Activated T-cell treated with anti-CD3 and anti-CD28 coated beads, Interleukin-2, amount 50 U/mL, for 24 hours (primary cell): ENCODE data around the gene MYH14.

ENCODE experiments used
- DNase-seq: peaks from one replicate; pipeline ENCODE4 v3.0.0-alpha.2; 2020
- H3K27ac Mint-ChIP-seq: 2 replicates; pipeline ENCODE4 v1.8.0; 2020; ENCODE audit warnings: mild to moderate bottlenecking, mixed read lengths
- H3K27me3 Mint-ChIP-seq: 2 replicates; pipeline ENCODE4 v1.8.0; 2020; ENCODE audit warnings: mixed read lengths
- H3K36me3 Mint-ChIP-seq: 2 replicates; pipeline ENCODE4 v1.8.0; 2020; ENCODE audit warnings: low read depth, mixed read lengths
- H3K4me1 Mint-ChIP-seq: 2 replicates; pipeline ENCODE4 v1.8.0; 2020; ENCODE audit warnings: low read depth, mixed read lengths
- H3K4me3 Mint-ChIP-seq: 2 replicates; pipeline ENCODE4 v1.8.0; 2020; ENCODE audit warnings: mild to moderate bottlenecking, moderate library complexity, mixed read lengths
- H3K9me3 Mint-ChIP-seq: 2 replicates; pipeline ENCODE4 v1.8.0; 2020; ENCODE audit warnings: mixed read lengths

MYH14 gene

DNA sequence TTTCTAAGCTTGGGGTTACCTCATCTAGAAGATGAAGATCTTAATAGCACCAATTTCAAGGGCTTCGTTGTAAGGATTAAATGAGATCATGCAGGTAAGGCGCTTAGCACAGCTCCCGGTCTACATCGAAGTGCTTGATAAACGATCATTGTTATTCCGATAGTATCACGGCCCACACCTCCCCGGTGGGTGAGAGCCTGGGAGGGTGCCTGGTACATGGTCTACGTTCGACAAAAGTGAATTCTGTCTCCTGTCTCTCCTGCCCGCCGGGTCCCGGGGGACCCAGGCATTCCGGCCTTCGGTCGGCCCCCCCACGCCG lies 501 bp upstream of the MYH14 start:
- no peaks in the 10 kb centered on the region for H3K36me3 Mint-ChIP-seq
- H3K4me3 Mint-ChIP-seq: no peak overlapping the region
- peaks cover 68% of the 10 kb centered on the region for H3K27me3 Mint-ChIP-seq

DNA sequence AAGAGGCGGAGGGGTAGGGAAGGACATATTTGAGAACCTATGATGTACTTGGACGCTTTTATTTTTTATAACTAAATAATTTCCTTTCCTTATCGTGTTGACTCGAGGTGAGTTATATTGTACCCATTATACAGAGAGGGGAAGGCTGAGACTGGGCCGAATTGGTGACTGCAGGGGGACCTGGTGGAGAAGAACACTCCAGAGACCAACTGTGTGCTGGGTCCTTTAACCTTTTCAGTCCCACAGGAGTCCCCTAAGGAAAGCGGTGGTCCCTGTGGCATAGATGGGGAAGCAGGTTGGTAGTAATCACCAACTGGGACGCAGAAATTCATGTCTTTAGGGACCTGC lies 633 bp downstream of the MYH14 start:
- no peak for DNase-seq
- Mint-ChIP-seq H3K36me3 (no peaks in the 10 kb centered on the region), H3K4me1 (peaks cover 6% of the 10 kb centered on the region), H3K4me3 (no peak overlapping the region), H3K27ac (no peak overlapping the region), H3K27me3 (peaks cover 63% of the 10 kb centered on the region), H3K9me3 (no peaks in the 10 kb centered on the region)

More for the DNA sequence above, 501 bp upstream of the MYH14 start:
- Mint-ChIP-seq H3K4me1 (peaks cover 6% of the 10 kb centered on the region), H3K9me3 (no peaks in the 10 kb centered on the region), H3K27ac (no peak overlapping the region)
- no peak for DNase-seq

DNA sequence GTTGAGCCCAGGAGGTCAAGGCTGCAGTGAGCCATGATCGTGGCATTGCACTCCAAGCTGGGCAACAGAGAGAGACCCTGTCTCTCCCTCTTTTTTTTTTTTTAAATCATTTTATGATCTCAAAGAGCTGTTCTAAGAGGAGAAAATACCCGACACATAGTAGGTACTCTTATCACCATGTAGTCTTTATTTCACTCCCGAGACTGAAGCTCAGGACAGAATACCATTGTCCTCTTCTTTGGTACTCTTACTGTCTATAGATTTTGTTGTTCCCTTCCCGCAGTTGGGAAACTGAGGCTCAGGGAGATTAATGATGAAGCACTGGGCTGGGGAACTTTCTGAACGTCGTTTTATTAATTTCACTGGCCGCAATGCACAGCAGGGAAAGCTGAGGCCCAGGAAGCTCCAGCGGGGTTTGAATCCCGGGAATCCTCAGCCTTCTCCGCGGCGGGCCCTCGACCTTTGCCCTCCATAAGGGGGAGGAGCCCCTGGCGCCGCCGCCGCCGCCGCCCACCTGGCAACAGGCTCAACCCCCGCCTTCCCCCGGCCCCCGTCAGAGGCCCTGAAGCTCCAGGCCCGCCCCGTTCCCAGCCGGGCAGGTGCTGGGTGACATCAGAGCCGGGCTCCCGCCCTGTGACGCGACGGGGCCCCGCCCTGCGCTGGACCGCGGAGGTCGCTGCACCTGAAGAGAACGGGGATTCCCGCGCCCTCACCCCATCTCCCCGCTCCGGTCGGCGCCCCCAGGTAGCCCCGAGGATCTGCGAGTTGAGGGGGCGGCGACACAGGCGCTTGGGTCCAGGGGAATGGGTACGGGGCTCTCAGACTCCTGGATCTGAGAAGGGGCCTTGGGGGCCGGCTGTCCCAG lies 1.6 kb downstream of the MYH14 start:
- no peaks in the 10 kb centered on the region for H3K36me3 Mint-ChIP-seq
- no peaks in the 10 kb centered on the region for H3K9me3 Mint-ChIP-seq
- H3K27ac Mint-ChIP-seq: no peak overlapping the region
- peaks cover 6% of the 10 kb centered on the region for H3K4me1 Mint-ChIP-seq
- peaks cover 59% of the 10 kb centered on the region for H3K27me3 Mint-ChIP-seq
- no peak for DNase-seq
- H3K4me3 Mint-ChIP-seq: no peak overlapping the region

DNA sequence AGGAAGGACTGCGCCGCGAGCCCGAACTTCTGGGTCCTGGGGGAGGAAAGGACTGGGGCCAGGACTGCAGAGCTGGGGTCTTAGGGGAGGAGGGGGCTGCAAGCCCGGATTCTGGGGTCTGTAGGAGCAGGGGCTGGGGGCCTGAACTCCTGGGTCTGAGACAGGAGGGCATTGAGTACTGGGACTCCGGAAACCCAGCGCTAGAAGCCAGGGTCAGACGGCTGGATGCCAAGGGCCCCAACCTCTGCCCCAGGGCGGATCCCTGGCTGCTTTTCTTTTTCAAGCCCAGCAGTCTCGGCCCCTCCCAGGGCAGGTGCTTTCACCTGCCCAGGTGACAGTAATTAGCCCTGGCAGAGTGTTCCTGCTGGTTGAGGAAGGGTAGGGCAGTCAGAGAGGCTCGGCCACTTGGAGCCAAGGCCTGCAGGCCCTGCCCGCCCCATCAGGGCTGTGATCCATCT lies 2.3 kb downstream of the MYH14 start:
- Mint-ChIP-seq H3K4me3 (no peak overlapping the region), H3K27me3 (peaks cover 57% of the 10 kb centered on the region), H3K36me3 (no peaks in the 10 kb centered on the region), H3K27ac (no peak overlapping the region), H3K4me1 (peaks cover 6% of the 10 kb centered on the region), H3K9me3 (no peaks in the 10 kb centered on the region)
- DNase-seq: no peak

DNA sequence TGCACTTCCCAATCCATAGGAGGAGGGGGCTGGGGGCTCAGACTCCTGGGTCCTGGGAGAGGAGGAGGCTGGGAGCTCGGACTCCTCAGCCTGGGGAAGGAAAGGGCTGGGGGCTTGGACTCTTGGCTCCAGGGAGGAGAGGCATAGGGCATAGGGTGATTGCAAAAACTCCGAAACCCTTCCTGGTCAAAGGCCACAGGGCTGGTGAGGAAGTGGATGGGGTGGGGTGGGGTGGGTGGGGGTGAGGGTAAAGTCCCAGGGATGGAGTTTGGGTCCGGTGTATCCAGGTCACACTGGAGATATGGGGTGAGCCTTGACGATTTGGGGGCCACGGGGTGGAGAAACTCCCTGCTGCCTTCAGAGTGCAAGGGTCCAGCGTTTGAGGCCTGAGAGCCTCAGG lies 2.8 kb downstream of the MYH14 start:
- no peak overlapping the region for H3K4me3 Mint-ChIP-seq
- no peaks in the 10 kb centered on the region for H3K9me3 Mint-ChIP-seq
- no peak overlapping the region for H3K27ac Mint-ChIP-seq
- H3K27me3 Mint-ChIP-seq: peaks cover 52% of the 10 kb centered on the region
- no peak for DNase-seq
- H3K36me3 Mint-ChIP-seq: no peaks in the 10 kb centered on the region
- H3K4me1 Mint-ChIP-seq: peaks cover 6% of the 10 kb centered on the region

DNA sequence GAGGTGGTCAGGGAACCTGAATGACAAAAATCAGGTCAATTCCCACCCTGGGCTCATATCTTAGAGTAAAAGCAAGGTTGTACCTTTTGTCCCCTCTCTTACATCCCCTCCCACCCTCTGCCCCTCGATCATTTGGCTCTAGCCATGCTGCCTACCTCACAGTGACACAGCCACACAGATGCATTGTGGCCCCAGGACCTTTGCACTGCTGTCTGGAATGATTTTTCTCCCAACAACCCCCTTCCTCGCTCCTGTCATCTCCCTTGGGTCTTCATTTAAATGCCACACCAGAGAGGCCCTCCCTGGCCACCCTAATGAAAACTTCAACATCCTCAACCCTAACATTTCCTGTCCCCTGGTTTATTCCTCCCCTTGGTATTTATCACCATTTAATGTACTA lies 4.3 kb downstream of the MYH14 start:
- Mint-ChIP-seq H3K4me1 (peaks cover 6% of the 10 kb centered on the region), H3K9me3 (peaks cover 4% of the 10 kb centered on the region), H3K27me3 (peaks cover 40% of the 10 kb centered on the region), H3K27ac (no peak overlapping the region), H3K4me3 (no peak overlapping the region), H3K36me3 (no peaks in the 10 kb centered on the region)
- no peak for DNase-seq

DNA sequence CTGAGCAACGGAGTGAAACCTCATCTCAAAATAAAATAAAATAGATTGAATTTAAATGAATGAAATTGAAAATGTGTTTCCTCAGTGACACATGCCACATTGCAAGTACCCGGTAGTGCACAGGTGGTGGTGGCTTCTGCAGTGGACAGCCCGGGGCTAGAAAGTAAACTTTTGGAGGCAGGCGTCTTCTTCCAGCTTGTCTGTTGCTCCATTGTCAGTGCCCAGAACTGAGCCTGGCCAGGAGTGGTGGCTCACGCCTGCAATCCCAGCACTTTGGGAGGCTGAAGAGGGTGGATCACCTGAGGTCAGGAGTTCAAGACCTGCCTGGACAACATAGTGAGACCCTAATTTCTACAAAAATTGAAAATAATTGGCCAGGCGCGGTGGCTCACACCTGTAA lies 5.7 kb downstream of the MYH14 start:
- Mint-ChIP-seq H3K27ac (no peak overlapping the region), H3K27me3 (peaks cover 32% of the 10 kb centered on the region), H3K9me3 (peaks cover 4% of the 10 kb centered on the region)

DNA sequence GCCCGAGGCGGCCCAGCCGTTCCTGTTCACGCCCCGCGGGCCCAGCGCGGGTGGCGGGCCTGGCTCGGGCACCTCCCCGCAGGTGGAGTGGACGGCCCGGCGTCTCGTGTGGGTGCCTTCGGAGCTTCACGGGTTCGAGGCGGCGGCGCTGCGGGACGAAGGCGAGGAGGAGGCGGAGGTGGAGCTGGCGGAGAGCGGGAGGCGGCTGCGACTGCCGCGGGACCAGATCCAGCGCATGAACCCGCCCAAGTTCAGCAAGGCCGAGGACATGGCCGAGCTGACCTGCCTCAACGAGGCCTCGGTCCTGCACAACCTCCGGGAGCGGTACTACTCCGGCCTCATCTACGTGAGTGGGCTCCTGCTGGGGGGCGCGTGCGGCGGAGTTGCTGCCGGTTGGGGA lies 7.0 kb downstream of the MYH14 start:
- H3K9me3 Mint-ChIP-seq: peaks cover 4% of the 10 kb centered on the region
- peaks cover 22% of the 10 kb centered on the region for H3K27me3 Mint-ChIP-seq
- H3K4me3 Mint-ChIP-seq: no peak overlapping the region
- DNase-seq: no peak
- H3K27ac Mint-ChIP-seq: no peak overlapping the region
- H3K4me1 Mint-ChIP-seq: no peaks in the 10 kb centered on the region
- H3K36me3 Mint-ChIP-seq: no peaks in the 10 kb centered on the region

More for the DNA sequence above, 5.7 kb downstream of the MYH14 start:
- DNase-seq: no peak
- H3K4me1 Mint-ChIP-seq: peaks cover 5% of the 10 kb centered on the region
- no peak overlapping the region for H3K4me3 Mint-ChIP-seq
- no peaks in the 10 kb centered on the region for H3K36me3 Mint-ChIP-seq

DNA sequence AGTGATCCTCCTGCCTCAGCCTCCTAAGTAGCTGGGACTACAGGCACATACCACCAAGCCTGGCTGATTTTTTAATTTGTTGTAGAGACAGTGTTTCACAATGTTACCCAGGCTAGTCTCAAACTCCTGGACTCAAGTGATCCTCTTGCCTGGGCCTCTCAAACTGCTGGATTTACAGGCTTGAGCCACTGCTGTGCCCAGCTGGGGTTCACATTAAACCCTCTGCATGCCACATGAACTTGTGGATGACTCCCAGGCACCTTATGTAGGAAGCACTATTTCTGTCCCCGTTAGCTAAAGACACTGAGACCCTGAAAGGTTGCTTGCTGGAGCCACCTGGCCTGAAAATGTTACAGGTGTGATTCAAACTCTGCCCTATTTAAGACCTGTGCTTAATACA lies 10.5 kb downstream of the MYH14 start:
- no peak for DNase-seq
- Mint-ChIP-seq H3K36me3 (no peaks in the 10 kb centered on the region), H3K27me3 (peaks cover 14% of the 10 kb centered on the region), H3K27ac (no peak overlapping the region), H3K9me3 (peaks cover 4% of the 10 kb centered on the region), H3K4me3 (no peak overlapping the region), H3K4me1 (no peaks in the 10 kb centered on the region)

DNA sequence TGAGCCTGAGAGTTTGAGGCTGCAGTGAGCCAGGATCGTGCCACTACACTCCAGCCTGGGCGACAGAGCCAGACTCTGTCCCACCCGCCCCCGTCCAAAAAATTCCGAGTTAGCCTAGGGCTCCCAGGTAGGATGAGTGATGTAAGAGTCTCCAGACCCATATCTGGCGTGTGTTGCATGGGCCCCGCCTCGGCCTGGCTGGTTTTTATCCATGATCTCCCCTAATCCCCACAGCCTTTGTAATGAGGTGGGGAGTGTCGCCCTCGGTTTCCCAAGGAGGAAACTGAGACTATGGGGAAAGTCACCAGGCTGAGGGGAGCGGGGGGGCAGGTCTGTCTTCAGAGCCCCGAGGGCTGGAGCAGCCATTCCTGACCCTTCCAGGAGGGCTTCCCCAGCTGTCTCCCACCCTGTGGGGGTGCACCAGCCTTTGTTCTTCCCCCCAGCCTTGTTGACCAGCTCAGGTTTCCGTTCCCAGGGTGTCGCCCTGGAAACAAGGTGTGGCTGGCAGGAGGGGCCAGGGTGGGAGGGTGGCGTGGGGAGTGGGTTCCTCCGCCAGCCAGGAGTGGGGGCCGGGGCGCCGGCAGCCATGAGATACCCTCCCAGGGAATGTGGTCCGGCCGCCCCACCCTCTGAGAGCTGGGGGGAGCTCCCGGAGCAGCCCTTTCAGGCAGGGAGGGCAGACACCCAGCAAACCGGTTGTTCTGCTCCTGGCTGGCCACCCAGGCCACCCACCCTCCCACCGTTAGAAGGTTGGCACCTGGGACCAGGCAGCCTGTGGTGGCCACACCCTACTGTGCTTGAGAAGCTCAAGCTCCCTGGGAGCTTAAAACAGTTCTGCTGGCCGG lies 11.5 kb downstream of the MYH14 start:
- H3K4me1 Mint-ChIP-seq: no peaks in the 10 kb centered on the region
- peaks cover 4% of the 10 kb centered on the region for H3K9me3 Mint-ChIP-seq
- H3K27ac Mint-ChIP-seq: no peak overlapping the region

DNA sequence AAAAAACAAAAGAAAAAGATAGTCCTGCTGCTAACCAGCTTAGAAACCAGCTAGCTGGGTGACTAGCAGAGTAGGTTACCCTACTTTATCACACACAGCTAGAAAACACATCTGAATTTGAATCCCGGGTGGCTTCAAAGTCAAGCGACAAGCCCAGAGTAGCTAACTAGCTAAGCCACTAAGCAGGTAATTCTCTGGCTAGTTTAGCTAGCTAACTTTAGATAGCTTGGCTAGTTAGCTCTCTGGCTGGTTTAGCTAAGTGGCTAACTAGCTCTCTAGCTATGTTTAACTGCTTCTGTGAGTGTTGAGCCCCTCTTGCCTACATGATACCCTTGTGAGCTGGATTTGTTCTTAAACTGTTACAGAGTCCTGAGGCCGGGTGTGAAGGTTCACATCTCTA lies 12.4 kb downstream of the MYH14 start:
- Mint-ChIP-seq H3K36me3 (no peaks in the 10 kb centered on the region), H3K27me3 (peaks cover 16% of the 10 kb centered on the region), H3K4me1 (no peaks in the 10 kb centered on the region), H3K9me3 (peaks cover 4% of the 10 kb centered on the region), H3K4me3 (no peak overlapping the region), H3K27ac (no peak overlapping the region)
- no peak for DNase-seq

More for the DNA sequence above, 11.5 kb downstream of the MYH14 start:
- Mint-ChIP-seq H3K27me3 (peaks cover 14% of the 10 kb centered on the region), H3K36me3 (no peaks in the 10 kb centered on the region), H3K4me3 (no peak overlapping the region)
- DNase-seq: no peak

DNA sequence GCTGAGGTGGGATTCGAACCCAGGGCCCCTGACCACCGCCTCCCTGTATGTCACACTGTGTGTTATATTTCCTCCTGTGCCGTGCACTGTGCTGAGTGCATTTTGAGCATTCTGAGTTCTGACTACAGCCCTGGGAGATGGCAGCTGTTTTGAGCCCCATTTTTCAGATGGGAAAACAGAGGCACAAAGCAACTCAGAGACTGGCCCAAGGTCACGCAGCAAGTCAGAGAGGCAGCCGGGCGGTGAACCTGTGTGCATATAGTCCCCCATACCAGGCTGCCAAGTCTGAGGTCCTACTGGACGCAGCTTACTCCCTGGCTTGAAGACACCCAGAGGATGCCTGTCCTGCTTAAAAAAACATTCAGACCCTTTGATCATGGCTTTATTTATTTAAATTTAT lies 17.7 kb downstream of the MYH14 start:
- H3K4me1 Mint-ChIP-seq: no peaks in the 10 kb centered on the region
- H3K36me3 Mint-ChIP-seq: no peaks in the 10 kb centered on the region
- H3K27ac Mint-ChIP-seq: no peak overlapping the region
- H3K9me3 Mint-ChIP-seq: no peaks in the 10 kb centered on the region
- no peak overlapping the region for H3K4me3 Mint-ChIP-seq
- DNase-seq: no peak
- peaks cover 31% of the 10 kb centered on the region for H3K27me3 Mint-ChIP-seq

DNA sequence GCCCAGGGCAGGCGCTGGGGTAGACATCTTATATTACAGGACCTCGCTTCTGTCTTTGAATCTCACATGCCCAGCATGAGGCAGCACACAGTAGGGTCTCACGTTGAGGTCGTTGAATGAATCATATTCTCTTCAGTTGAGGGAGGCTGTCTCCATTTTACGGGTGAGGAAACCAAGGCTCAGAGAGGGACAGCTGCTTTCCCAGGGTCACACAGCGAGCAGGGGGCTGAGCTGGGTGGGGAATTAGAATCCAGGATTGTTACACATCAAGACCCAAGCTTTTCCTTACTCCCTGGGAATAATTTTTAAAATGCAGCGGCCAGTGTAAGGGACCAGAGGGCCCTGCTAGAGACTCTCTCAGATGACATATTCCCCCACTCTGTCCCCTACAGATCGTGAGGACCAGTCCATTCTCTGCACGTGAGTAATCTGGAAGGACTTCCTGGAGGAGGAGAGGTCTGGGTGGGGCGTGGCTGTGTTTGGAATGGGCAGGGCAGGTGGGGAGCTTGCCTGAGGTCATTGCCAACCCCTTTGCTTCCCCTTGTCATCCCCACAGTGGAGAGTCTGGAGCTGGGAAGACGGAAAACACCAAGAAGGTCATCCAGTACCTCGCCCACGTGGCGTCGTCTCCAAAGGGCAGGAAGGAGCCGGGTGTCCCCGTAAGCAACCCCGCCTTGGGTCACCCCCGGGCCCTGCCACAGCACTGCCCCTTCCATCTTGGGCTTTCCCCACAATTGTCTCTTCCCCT lies 19.4 kb downstream of the MYH14 start:
- H3K36me3 Mint-ChIP-seq: no peaks in the 10 kb centered on the region
- no peak overlapping the region for H3K27ac Mint-ChIP-seq
- H3K4me1 Mint-ChIP-seq: no peaks in the 10 kb centered on the region
- H3K27me3 Mint-ChIP-seq: peaks cover 22% of the 10 kb centered on the region
- no peak overlapping the region for H3K4me3 Mint-ChIP-seq
- no peaks in the 10 kb centered on the region for H3K9me3 Mint-ChIP-seq
- no peak for DNase-seq

DNA sequence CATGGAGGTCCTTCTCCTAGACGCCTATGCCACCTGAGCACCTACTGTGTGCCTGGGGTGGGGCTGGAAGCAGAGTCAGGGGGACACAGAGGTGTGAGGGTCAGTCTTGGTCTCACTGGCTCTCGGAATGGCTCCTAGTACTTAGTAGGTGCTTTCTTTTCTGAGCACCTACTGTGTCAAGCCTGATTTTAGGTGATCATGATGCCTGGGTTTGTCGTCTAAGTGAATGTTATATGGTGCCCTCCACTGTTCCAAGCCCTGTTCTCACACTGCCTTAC lies 20.0 kb downstream of the MYH14 start:
- H3K4me3 Mint-ChIP-seq: no peak overlapping the region

More for the DNA sequence above, 20.0 kb downstream of the MYH14 start:
- DNase-seq: no peak
- H3K27me3 Mint-ChIP-seq: peaks cover 22% of the 10 kb centered on the region
- H3K4me1 Mint-ChIP-seq: no peaks in the 10 kb centered on the region
- no peaks in the 10 kb centered on the region for H3K9me3 Mint-ChIP-seq
- H3K27ac Mint-ChIP-seq: no peak overlapping the region
- H3K36me3 Mint-ChIP-seq: no peaks in the 10 kb centered on the region
